Transverse colon (tissue), 4 donors: ENCODE data around the gene LST1. TPM values are rescaled to one million over a fixed set of nuclear protein-coding genes. Genes with fewer than 3 reads are reported as not detected.

Experiments used
- DNase-seq: peaks from one replicate; pipeline ENCODE4 v3.0.0-alpha.2; 2019
- H3K27ac ChIP-seq, 4 donors: fragments of 200-600 bp; sonication (generic); 2 replicates each; pipeline ENCODE4 v1.5.1; 2016 to 2018; ENCODE audit warnings: inconsistent platforms in 4 of 4
- H3K27me3 ChIP-seq: fragments of 200-600 bp; sonication (generic); 2 replicates; pipeline ENCODE4 v1.5.1; 2017; ENCODE audit warnings: inconsistent platforms
- H3K36me3 ChIP-seq, 4 donors: fragments of 200-600 bp; sonication (generic); 2 replicates each; pipeline ENCODE4 v1.5.1; 2017 to 2019; ENCODE audit warnings: inconsistent platforms in 4 of 4
- H3K4me1 ChIP-seq, 4 donors: fragments of 200-600 bp; sonication (generic); 2 replicates each; pipeline ENCODE4 v1.5.1; 2017 to 2020; ENCODE audit warnings: inconsistent platforms in 4 of 4
- H3K4me3 ChIP-seq, 4 donors: fragments of 200-600 bp; sonication (generic); 1 replicate in 1 of 4; 2 replicates in 3 of 4; pipeline versions ENCODE4 v1.5.1 to v1.6.1; 2017 to 2019; ENCODE audit warnings: inconsistent platforms in 4 of 4
- H3K9me3 ChIP-seq, 2 donors: fragments of 200-600 bp; sonication (generic); 2 replicates each; pipeline ENCODE4 v1.5.1; 2017 to 2019; ENCODE audit warnings: inconsistent platforms in 2 of 2
- EP300 ChIP-seq: sonication (generic); formaldehyde crosslinking; IDR thresholded peaks from one replicate; pipeline ENCODE4 v1.6.1; 2017; ENCODE audit warnings: antibody characterized with exemption, low read depth
- POLR2A ChIP-seq: fragments of 450-650 bp; IDR thresholded peaks from one replicate; pipeline ENCODE4 v1.6.1; 2016; ENCODE audit warnings: antibody characterized with exemption, mild to moderate bottlenecking, moderate library complexity
- POLR2AphosphoS5 ChIP-seq, 3 donors: sonication (generic); formaldehyde crosslinking; IDR thresholded peaks; one replicate each; pipeline ENCODE4 v1.6.1; 2016; ENCODE audit warnings: antibody characterized with exemption in 3 of 3
- WGBS, 2 donors: methylation state at CpG; one replicate each; pipeline ENCODE4 v1.1.5; 2018; ENCODE audit warnings: low coverage in 1 of 2; 5-methylcytosine and 5-hydroxymethylcytosine counted together
- in situ Hi-C, 4 donors: fragments of 200-750 bp; cut with MboI; loops; one replicate each; pipeline versions ENCODE4 v1.15.0 to v1.15.1; 2017; ENCODE audit warnings: low sequenced_read_pairs in 3 of 4, low pct_ligation_motif_present in 1 of 4, low pct_unique_long_range_greater_than_20kb in 1 of 4
- intact Hi-C: fragments of 100-400 bp; cut with DNase I; formaldehyde crosslinking; loops from one replicate; pipeline ENCODE4 v1.15.1; 2023; ENCODE audit warnings: low total_unique reads
- total RNA-seq, 4 donors: library from RNA; depleted of rRNA; stranded (reverse); fragments of >200 nt; gene quantifications; one replicate each; pipeline ENCODE4 v1.1.0, GENCODE V29; 2016
- TF ChIP-seq, protein P1 (sequence below), 5 experiments: fragments of 200-600 bp in 3 of 5; fragments of 450-650 bp in 2 of 5; sonication (generic) in 3 of 5; IDR thresholded peaks; 1 replicate in 2 of 5; 2 replicates in 3 of 5; pipeline ENCODE4 v1.5.1; 2016 to 2017; ENCODE audit warnings: antibody characterized with exemption in 5 of 5, inconsistent platforms in 3 of 5, mild to moderate bottlenecking in 2 of 5, moderate library complexity in 1 of 5

LST1 gene
- total RNA-seq, 4 donors from 2014 or later = 1.1 to 7.6 (median 1.9) TPM; not detected in 1

DNA sequence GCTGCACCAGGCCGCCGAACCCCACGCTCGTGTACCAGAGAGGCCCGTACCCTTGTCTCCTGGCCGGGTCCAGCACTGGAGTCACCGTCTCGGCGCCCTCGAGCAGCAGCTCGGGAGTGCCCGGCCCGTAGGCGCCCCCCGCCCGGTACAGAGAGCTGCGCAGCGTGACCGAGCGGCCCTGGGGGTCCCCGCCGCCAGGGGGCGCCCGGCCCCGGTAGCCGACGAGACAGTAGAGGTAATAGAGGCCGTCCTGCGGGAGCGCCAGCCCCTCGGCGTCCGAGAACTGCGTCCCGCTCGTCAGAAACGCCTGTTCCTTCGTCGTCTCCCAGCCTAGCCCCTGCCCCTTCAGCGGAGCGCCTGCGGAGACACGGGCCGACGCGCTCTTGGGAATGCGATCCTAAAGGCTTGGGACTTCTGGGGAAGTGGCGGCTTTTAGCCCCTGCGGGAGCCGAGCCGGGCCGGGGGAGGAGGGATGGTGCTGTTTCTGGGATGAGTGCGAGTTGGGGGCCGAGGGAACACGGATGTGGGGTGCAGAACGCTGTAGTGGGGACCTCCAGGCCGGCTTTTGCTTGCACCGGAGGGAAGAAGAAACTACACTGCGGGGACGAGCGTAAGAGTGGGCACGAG, 5.2 kb upstream of the LST1 start:
- intact Hi-C loops (loop anchor here (5.0 kb wide), 1 partner anchor 34 kb away; the partner anchor contains the start of genes ATP6V1G2 and NFKBIL1), in situ Hi-C loops (no loop called here)
- WGBS, 2 donors = 0% methylated on average over 47 of the region's 62 CpGs; no CpG with 5 or more reads in 1 of the 2 donors
- no peaks in the 10 kb centered on the region for H3K9me3 ChIP-seq
- peaks cover 7% of the 10 kb centered on the region for H3K27me3 ChIP-seq
- H3K27ac ChIP-seq = peak overlapping the region; percentile 79 to 91 (median 86)
- H3K4me3 ChIP-seq = peak overlapping the region; percentile 52 to 96 (median 75)
- H3K36me3 ChIP-seq = no peaks in the 10 kb centered on the region
- peak; percentile 88 for DNase-seq
- TF ChIP-seq, protein P1, sequence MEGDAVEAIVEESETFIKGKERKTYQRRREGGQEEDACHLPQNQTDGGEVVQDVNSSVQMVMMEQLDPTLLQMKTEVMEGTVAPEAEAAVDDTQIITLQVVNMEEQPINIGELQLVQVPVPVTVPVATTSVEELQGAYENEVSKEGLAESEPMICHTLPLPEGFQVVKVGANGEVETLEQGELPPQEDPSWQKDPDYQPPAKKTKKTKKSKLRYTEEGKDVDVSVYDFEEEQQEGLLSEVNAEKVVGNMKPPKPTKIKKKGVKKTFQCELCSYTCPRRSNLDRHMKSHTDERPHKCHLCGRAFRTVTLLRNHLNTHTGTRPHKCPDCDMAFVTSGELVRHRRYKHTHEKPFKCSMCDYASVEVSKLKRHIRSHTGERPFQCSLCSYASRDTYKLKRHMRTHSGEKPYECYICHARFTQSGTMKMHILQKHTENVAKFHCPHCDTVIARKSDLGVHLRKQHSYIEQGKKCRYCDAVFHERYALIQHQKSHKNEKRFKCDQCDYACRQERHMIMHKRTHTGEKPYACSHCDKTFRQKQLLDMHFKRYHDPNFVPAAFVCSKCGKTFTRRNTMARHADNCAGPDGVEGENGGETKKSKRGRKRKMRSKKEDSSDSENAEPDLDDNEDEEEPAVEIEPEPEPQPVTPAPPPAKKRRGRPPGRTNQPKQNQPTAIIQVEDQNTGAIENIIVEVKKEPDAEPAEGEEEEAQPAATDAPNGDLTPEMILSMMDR (IDR thresholded peaks at IDR 0.05) = peak; percentile 92 to 99 (median 97)
- TF ChIP-seq EP300 (no peak), POLR2A (peak; percentile 48), POLR2AphosphoS5 (IDR thresholded peaks at IDR 0.05) (peak; percentile 41 to 66 (median 57))
- H3K4me1 ChIP-seq = peaks cover 6 to 33% (median 7%) of the 10 kb centered on the region in 4 donors

DNA sequence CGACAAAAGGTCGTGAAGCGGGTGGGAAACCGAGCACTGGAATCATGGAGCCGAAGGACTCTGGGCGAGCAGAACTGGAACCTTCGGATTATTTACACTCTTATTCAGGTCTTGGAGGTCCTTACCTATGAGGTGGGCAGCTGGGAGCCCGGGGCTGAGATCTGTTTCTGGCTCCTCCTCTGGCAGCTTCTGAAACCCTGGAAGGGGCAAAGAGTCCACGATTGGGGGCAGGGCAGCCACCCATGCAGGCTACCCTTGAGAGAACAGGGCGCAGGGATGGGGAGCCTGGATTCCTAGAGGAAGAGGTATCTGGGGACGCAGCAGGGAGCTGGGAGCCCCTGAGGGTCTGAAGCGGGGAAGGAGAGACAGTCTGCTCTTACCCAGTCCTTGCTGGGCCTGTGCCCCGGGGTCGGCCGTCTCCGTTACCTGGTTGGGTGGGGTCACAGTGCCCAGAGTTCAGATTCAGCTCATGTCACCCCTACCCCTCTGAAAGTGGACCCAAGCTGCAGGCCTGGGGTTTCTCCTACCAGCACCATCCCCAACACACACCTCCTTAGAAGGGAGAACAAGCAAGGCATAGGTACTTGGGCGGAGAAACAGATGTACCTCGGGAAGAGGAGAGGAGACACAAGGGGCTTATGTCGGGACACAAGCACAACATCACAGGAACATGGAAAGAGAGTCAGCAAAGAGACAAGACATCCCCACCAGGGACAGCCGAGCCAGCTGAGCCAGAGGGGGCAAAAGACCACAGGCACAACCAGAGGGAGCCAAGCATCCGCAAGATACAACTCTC, 4.4 kb upstream of the LST1 start:
- Histone ChIP-seq H3K36me3 (no peaks in the 10 kb centered on the region), H3K27ac (peak overlapping the region; percentile 79 to 91 (median 86)), H3K4me1 (peaks cover 6 to 36% (median 7%) of the 10 kb centered on the region in 4 donors), H3K27me3 (peaks cover 7% of the 10 kb centered on the region), H3K9me3 (no peaks in the 10 kb centered on the region), H3K4me3 (peak overlapping the region; percentile 52 to 96 (median 75))
- TF ChIP-seq, protein P1 (IDR thresholded peaks at IDR 0.05) = no peak
- no peak for TF ChIP-seq POLR2AphosphoS5 (IDR thresholded peaks at IDR 0.05)
- TF ChIP-seq POLR2A = no peak
- no peak for TF ChIP-seq EP300
- in situ Hi-C loops = no loop called here
- intact Hi-C loops = loop anchor here (5.0 kb wide), 1 partner anchor 34 kb away; the partner anchor contains the start of genes ATP6V1G2 and NFKBIL1
- 12 to 47% methylated on average over 3 to 21 of the region's 21 CpGs for WGBS, 2 donors
- DNase-seq = no peak

DNA sequence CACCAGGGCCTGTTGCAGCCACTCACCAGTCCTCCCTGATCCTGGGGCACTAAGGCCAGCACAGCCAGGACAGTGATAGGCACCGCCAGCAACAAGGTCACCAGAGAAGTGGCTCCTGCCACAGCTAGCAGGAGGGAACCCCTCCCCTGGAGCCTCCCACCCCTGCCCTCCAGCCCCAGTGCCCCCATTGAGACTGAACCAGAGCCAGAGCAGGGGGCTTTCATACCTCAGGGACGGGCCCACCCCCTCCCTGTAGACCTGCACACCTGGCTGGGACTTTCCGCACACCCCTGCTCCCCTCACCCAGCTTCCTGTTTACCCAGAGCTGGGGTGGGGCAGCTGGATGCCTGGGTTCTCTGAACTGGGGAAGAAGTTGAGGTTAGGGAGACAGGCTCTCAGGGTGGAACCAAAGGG, 3.8 kb upstream of the LST1 start, which contains the start of gene LTB:
TSS of gene LTB (minus strand) at position 195 of the 414 bp plus-strand sequence. CDS start at position 188, 7 bp downstream.
- Histone ChIP-seq H3K27me3 (peaks cover 7% of the 10 kb centered on the region), H3K4me1 (peaks cover 6 to 38% (median 7%) of the 10 kb centered on the region in 4 donors), H3K4me3 (peak within 1 kb of the TSS; percentile 52 to 96 (median 75)), H3K36me3 (no peaks in the 10 kb centered on the region), H3K9me3 (no peaks in the 10 kb centered on the region), H3K27ac (peak within 1 kb of the TSS; percentile 79 to 91 (median 86))
- peak; percentile 41 for DNase-seq
- WGBS, 2 donors = 56% methylated on average over 3 of the region's 3 CpGs; no CpG with 5 or more reads in 1 of the 2 donors
- no peak for TF ChIP-seq EP300
- no peak for TF ChIP-seq POLR2AphosphoS5 (IDR thresholded peaks at IDR 0.05)
- TF ChIP-seq, protein P1 (IDR thresholded peaks at IDR 0.05) = no peak
- no peak for TF ChIP-seq POLR2A
- intact Hi-C loops = loop anchor here (5.0 kb wide), 1 partner anchor 35 kb away; the partner anchor contains the start of genes ATP6V1G2 and NFKBIL1
- in situ Hi-C loops = no loop called here

DNA sequence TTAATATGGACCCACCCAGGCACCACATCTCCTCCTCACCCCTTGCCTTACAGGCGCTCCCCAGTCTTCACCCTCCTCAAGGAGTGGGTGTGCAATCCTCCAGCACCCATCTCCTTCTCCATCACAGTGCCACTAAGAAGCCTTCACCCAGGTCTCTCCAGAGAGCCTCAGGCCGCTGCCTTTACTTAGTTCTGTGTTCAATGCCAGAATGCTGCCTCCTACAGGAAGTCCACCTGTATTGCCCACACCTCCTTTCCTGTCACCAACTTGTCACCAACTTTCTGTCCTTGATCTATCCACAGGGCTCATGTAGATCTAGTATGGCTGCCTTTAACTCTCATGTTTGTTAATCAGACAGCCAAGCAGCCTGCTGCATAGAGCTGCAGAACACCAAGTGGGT, 586 bp upstream of the LST1 start:
- TF ChIP-seq, protein P1 (IDR thresholded peaks at IDR 0.05) = peak in 1 of 5 experiments; percentile 12
- no peak for TF ChIP-seq POLR2AphosphoS5 (IDR thresholded peaks at IDR 0.05)

More for the DNA sequence above, 586 bp upstream of the LST1 start:
- no peak for DNase-seq
- Histone ChIP-seq H3K36me3 (no peaks in the 10 kb centered on the region), H3K27me3 (peaks cover 7% of the 10 kb centered on the region), H3K27ac (peak overlapping the region; percentile 18 to 69 (median 57)), H3K4me3 (no peak overlapping the region), H3K4me1 (peaks cover 6 to 42% (median 6%) of the 10 kb centered on the region in 4 donors), H3K9me3 (no peaks in the 10 kb centered on the region)
- 54 to 63% methylated on average over 2 of the region's 2 CpGs for WGBS, 2 donors
- in situ Hi-C loops (no loop called here), intact Hi-C loops (no loop called here)
